ENCODE measurements around the gene CHPF2.

GRCh38 chr7:151237244-151238189 lies 5.2 kb downstream of the CHPF2 start:
- TF ChIP-seq CTCF (IDR thresholded peaks at IDR 0.05; ENCODE audit: low read depth, low read length) (no peak), EZH2phosphoT487 (IDR thresholded peaks at IDR 0.05; ENCODE audit: low read depth) (no peak)

Measured in OCI-LY3 (cell line).